IMR-90 (cell line): ENCODE measurements around the gene ARHGEF40.

ENCODE experiments used
- CEBPB ChIP-seq: IDR thresholded peaks from 2 replicates; pipeline ENCODE4 v1.6.1; 2012; ENCODE audit warnings: low read depth, low read length, improper control_type of control experiment
- CHD1 ChIP-seq: IDR thresholded peaks from 2 replicates; pipeline ENCODE4 v1.6.1; 2012; ENCODE audit warnings: low read depth, low read length, improper control_type of control experiment
- CTCF ChIP-seq: conservative IDR thresholded peaks from 2 replicates; pipeline ENCODE4 v1.5.1; 2012; ENCODE audit warnings: mild to moderate bottlenecking, low read depth, low read length, improper control_type of control experiment
- FOS ChIP-seq: fragments of 150-350 bp; IDR thresholded peaks from 2 replicates; pipeline ENCODE4 v1.6.1; 2016; ENCODE audit warnings: low read depth, low read length
- MAFK ChIP-seq: IDR thresholded peaks from 2 replicates; pipeline ENCODE4 v1.6.1; 2012; ENCODE audit warnings: low read depth, low read length, improper control_type of control experiment
- MXI1 ChIP-seq: IDR thresholded peaks from 2 replicates; pipeline ENCODE4 v1.6.1; 2012; ENCODE audit warnings: low read depth, mild to moderate bottlenecking, low read length, moderate library complexity, borderline replicate concordance
- NFE2L2 ChIP-seq: fragments of 150-350 bp; IDR thresholded peaks from 2 replicates; pipeline ENCODE4 v1.6.1; 2016; ENCODE audit warnings: low read depth, mild to moderate bottlenecking, low read length
- POLR2A ChIP-seq: IDR thresholded peaks from 2 replicates; pipeline ENCODE4 v1.6.1; 2012; ENCODE audit warnings: mild to moderate bottlenecking, low read depth, low read length
- RAD21 ChIP-seq: IDR thresholded peaks from 2 replicates; pipeline ENCODE4 v1.6.1; 2012; ENCODE audit warnings: low read length, improper control_type of control experiment
- RFX5 ChIP-seq: IDR thresholded peaks from 2 replicates; pipeline ENCODE4 v1.8.0; 2012; ENCODE audit warnings: low read depth, mild to moderate bottlenecking, low read length, moderate library complexity
- SMC3 ChIP-seq: fragments of 150-350 bp; IDR thresholded peaks from 2 replicates; pipeline ENCODE4 v1.6.1; 2016; ENCODE audit warnings: low read depth, mild to moderate bottlenecking, antibody characterized with exemption, low read length, moderate library complexity
- USF2 ChIP-seq: fragments of 150-350 bp; IDR thresholded peaks from 2 replicates; pipeline ENCODE4 v1.6.1; 2017; ENCODE audit warnings: mild to moderate bottlenecking, antibody characterized with exemption, low read length, low read depth

GRCh38 chr14:21054768-21055145 lies 15.3 kb upstream of the ARHGEF40 start:
- TF ChIP-seq MXI1 (no peak), NFE2L2 (no peak), CHD1 (no peak), POLR2A (no peak), CTCF (no peak), MAFK (no peak), RAD21 (no peak), USF2 (no peak), RFX5 (no peak), CEBPB (no peak), FOS (no peak), SMC3 (no peak)
